WTC11 (cell line): ENCODE measurements around the gene NMU. TPM values are rescaled to one million over a fixed set of nuclear protein-coding genes. Genes with fewer than 3 reads are reported as not detected.

Experiments
- ATAC-seq: fragments of 200-7000 bp; cut with Tn5 transposase; 2 replicates; pipeline ENCODE4 v1.10.0; 2021; ENCODE audit warnings: mild to moderate bottlenecking, moderate library complexity
- CTCF ChIA-PET: fragments of 300-600 bp; sonication (Branson Sonifier 250); formaldehyde crosslinking; loops from one replicate; lab custom pipeline; 2021; ENCODE audit warnings: antibody characterized with exemption; lab: Charles Lee
- POLR2A ChIA-PET: fragments of 350-600 bp; sonication (Branson Sonifier 250); formaldehyde crosslinking; loops from one replicate; lab custom pipeline; 2021; ENCODE audit warnings: antibody characterized with exemption; lab: Charles Lee
- DNase-seq: peaks from one replicate; pipeline ENCODE4 v3.0.0; 2021; ENCODE audit warnings: low spot score
- H3K27ac Mint-ChIP-seq: 2 replicates; pipeline ENCODE4 v1.8.0; 2021; ENCODE audit warnings: mixed read lengths
- H3K27me3 Mint-ChIP-seq: 2 replicates; pipeline ENCODE4 v1.8.0; 2021; ENCODE audit warnings: low read depth, mild to moderate bottlenecking, moderate library complexity, mixed read lengths
- H3K36me3 Mint-ChIP-seq: 2 replicates; pipeline ENCODE4 v1.8.0; 2021; ENCODE audit warnings: mixed read lengths
- H3K4me1 Mint-ChIP-seq: 2 replicates; pipeline ENCODE4 v1.8.0; 2022; ENCODE audit warnings: mixed read lengths
- H3K4me3 Mint-ChIP-seq: 2 replicates; pipeline ENCODE4 v1.8.0; 2021; ENCODE audit warnings: mild to moderate bottlenecking, moderate library complexity, mixed read lengths
- H3K9me3 Mint-ChIP-seq: 2 replicates; pipeline ENCODE4 v1.8.0; 2021; ENCODE audit warnings: mixed read lengths
- E2F4 ChIP-seq: sonication (generic); formaldehyde crosslinking; IDR thresholded peaks from 2 replicates; pipeline ENCODE4 v1.8.1; 2022; ENCODE audit warnings: low read depth, mild to moderate bottlenecking, moderate library complexity, missing genetic modification reagents, borderline replicate concordance
- ESRRA ChIP-seq: sonication (generic); formaldehyde crosslinking; IDR thresholded peaks from 2 replicates; pipeline ENCODE4 v1.8.1; 2022; ENCODE audit warnings: mild to moderate bottlenecking, missing genetic modification reagents, borderline replicate concordance
- FOXP1 ChIP-seq: sonication (generic); formaldehyde crosslinking; IDR thresholded peaks from 2 replicates; pipeline ENCODE4 v1.8.0; 2022; ENCODE audit warnings: missing genetic modification reagents, mild to moderate bottlenecking, moderate library complexity, borderline replicate concordance
- GABPB1 ChIP-seq: sonication (generic); formaldehyde crosslinking; IDR thresholded peaks from 2 replicates; pipeline ENCODE4 v1.8.1; 2023; ENCODE audit warnings: mild to moderate bottlenecking, missing genetic modification reagents
- HMGXB4 ChIP-seq: sonication (generic); formaldehyde crosslinking; IDR thresholded peaks from 2 replicates; pipeline ENCODE4 v1.8.1; 2023; ENCODE audit warnings: mild to moderate bottlenecking, moderate library complexity, missing genetic modification reagents
- KAT7 ChIP-seq: sonication (generic); formaldehyde crosslinking; IDR thresholded peaks from 2 replicates; pipeline ENCODE4 v1.8.1; 2023; ENCODE audit warnings: missing genetic modification reagents, mild to moderate bottlenecking, borderline replicate concordance
- PREB ChIP-seq: sonication (generic); formaldehyde crosslinking; IDR thresholded peaks from 2 replicates; pipeline ENCODE4 v1.8.1; 2022; ENCODE audit warnings: mild to moderate bottlenecking, missing genetic modification reagents, moderate library complexity, borderline replicate concordance
- SMAD4 ChIP-seq: sonication (generic); formaldehyde crosslinking; IDR thresholded peaks from 2 replicates; pipeline ENCODE4 v1.8.0; 2022; ENCODE audit warnings: mild to moderate bottlenecking, missing genetic modification reagents
- ZNF396 ChIP-seq: fragments of 250-450 bp; sonication (Bioruptor Pico); IDR thresholded peaks from 2 replicates; pipeline ENCODE4 v1.8.0; 2021; ENCODE audit warnings: mild to moderate bottlenecking, moderate library complexity, borderline replicate concordance
- total RNA-seq: library from RNA; stranded (reverse); gene quantifications from 3 replicates; pipeline ENCODE4 v1.2.3, GENCODE V29; 2021

NMU gene
- total RNA-seq, 1 experiment from 2014 or later = 43.7 TPM

- H3K27me3 Mint-ChIP-seq = no peaks in the 10 kb centered on the region
- CTCF ChIA-PET = interaction anchor here (0.6 to 1.6 kb wide), 19 partner anchors 10 to 403 kb away, joined by 3 to 9 read pairs (median 4); partner anchors contain the start of genes EXOC1L and NMU
- ATAC-seq (peak; percentile 29), DNase-seq (peak; percentile 68)
- H3K4me1 Mint-ChIP-seq = peaks cover 64% of the 10 kb centered on the region
- H3K27ac Mint-ChIP-seq = peak overlapping the region; percentile 83
- POLR2A ChIA-PET = interaction anchor here (0.5 to 1.5 kb wide), 3 partner anchors 10 to 89 kb away, joined by 3 to 6 read pairs (median 5); no protein-coding TSS in a partner anchor
- peak overlapping the region; percentile 90 for H3K4me3 Mint-ChIP-seq
- H3K9me3 Mint-ChIP-seq = no peaks in the 10 kb centered on the region
- TF ChIP-seq PREB (CRISPR knock-in tag) (0 out of 2 replicates have a peak, but pooled peaks have one; percentile 37), ESRRA (CRISPR knock-in tag) (peak; percentile 36; the same call in 1 of the 2 replicates), HMGXB4 (CRISPR knock-in tag) (peak; percentile 53; the same call in 1 of the 2 replicates), KAT7 (CRISPR knock-in tag) (peak; percentile 89; the same call in 1 of the 2 replicates), GABPB1 (0 out of 2 replicates have a peak, but pooled peaks have one; percentile 46), FOXP1 (CRISPR knock-in tag) (peak; percentile 50; the same call in 1 of the 2 replicates), E2F4 (CRISPR knock-in tag) (no peak), SMAD4 (CRISPR knock-in tag) (peak; percentile 51; the same call in 1 of the 2 replicates), ZNF396 (CRISPR knock-in tag) (no peak)
- no peaks in the 10 kb centered on the region for H3K36me3 Mint-ChIP-seq
Measured at GRCh38 chr4:55545641-55546505, 90.2 kb downstream of the NMU start.

Other genes starting within 250 kb of the NMU start
- gene TMEM165, start 240.3 kb downstream of the NMU start, total RNA-seq = 78.0 to 88.6 TPM (median 80.0 TPM) in 3 replicates
- gene CLOCK, start 89.4 kb downstream of the NMU start, total RNA-seq = 18.6 to 18.9 TPM (median 18.6 TPM) in 3 replicates
- 0.21 TPM in 1 of 3 replicates, not detected in the others for gene PDCL2, start 44.1 kb downstream of the NMU start, total RNA-seq
- not detected in 3 replicates for gene EXOC1L, start 183.5 kb upstream of the NMU start, total RNA-seq
- gene EXOC1, start 217.3 kb upstream of the NMU start, total RNA-seq = 19.0 to 22.5 TPM (median 20.2 TPM) in 3 replicates